GM18511 (cell line): Measurements from ENCODE around the gene C16orf96.

Source experiments
- ATAC-seq: cut with Tn5 transposase; IDR thresholded peaks from one replicate; pipeline ENCODE4 v1.9.1; 2021; ENCODE audit warnings: mild to moderate bottlenecking, moderate library complexity; ENCODE audit not compliant: unreplicated experiment

C16orf96 gene

GRCh38 chr16:4556112-4556511 is at the start of gene C16orf96:
Gene C16orf96, plus strand, starts transcription at chr16:4556340. Its CDS starts 150 bp downstream, at chr16:4556490.
- ATAC-seq = no peak

- ATAC-seq = peak; percentile 54
Observed at GRCh38 chr16:4506450-4506849, 49.7 kb upstream of the C16orf96 start.

- no peak for ATAC-seq
Observed at GRCh38 chr16:4507588-4508345, 48.4 kb upstream of the C16orf96 start.

- ATAC-seq = no peak
Observed at GRCh38 chr16:4508806-4509205, 47.3 kb upstream of the C16orf96 start.

- no peak for ATAC-seq
Observed at GRCh38 chr16:4509420-4509819, 46.7 kb upstream of the C16orf96 start.

GRCh38 chr16:4510131-4510530 is 46.0 kb upstream of the C16orf96 start:
- no peak for ATAC-seq

GRCh38 chr16:4510747-4511426 is 45.3 kb upstream of the C16orf96 start:
- no peak for ATAC-seq

GRCh38 chr16:4511441-4512082 is 44.6 kb upstream of the C16orf96 start:
- ATAC-seq = no peak

- ATAC-seq = no peak
Observed at GRCh38 chr16:4512473-4512872, 43.7 kb upstream of the C16orf96 start.

- no peak for ATAC-seq
Observed at GRCh38 chr16:4513086-4513860, 42.9 kb upstream of the C16orf96 start.

- no peak for ATAC-seq
Observed at GRCh38 chr16:4513881-4514280, 42.3 kb upstream of the C16orf96 start.

- ATAC-seq = no peak
Observed at GRCh38 chr16:4514606-4515005, 41.5 kb upstream of the C16orf96 start.

GRCh38 chr16:4515611-4516233 is 40.4 kb upstream of the C16orf96 start:
- peak; percentile 71 for ATAC-seq

- ATAC-seq = no peak
Observed at GRCh38 chr16:4517812-4518680, 38.1 kb upstream of the C16orf96 start.

- no peak for ATAC-seq
Observed at GRCh38 chr16:4519274-4520058, 36.7 kb upstream of the C16orf96 start.

- no peak for ATAC-seq
Observed at GRCh38 chr16:4520913-4521312, 35.2 kb upstream of the C16orf96 start.

GRCh38 chr16:4522051-4522581 is 34.0 kb upstream of the C16orf96 start:
- ATAC-seq = no peak

GRCh38 chr16:4523686-4524085 is 32.5 kb upstream of the C16orf96 start:
- no peak for ATAC-seq

GRCh38 chr16:4524571-4524970 is 31.6 kb upstream of the C16orf96 start:
- no peak for ATAC-seq
